Left lung (tissue), 14 donors: ENCODE results near the gene KRT12. TPM values are rescaled to one million over a fixed set of nuclear protein-coding genes. Genes with fewer than 3 reads are reported as not detected.

Experiments
- ATAC-seq: fragments of 200-7000 bp; cut with Tn5 transposase; one replicate; pipeline ENCODE4 v1.9.1; 2020; ENCODE audit warnings: moderate library complexity
- DNase-seq, 4 donors: peaks; one replicate each; pipeline ENCODE4 v3.0.0-alpha.2; 2013 to 2020
- H3K27ac ChIP-seq, 2 donors: fragments of 200-600 bp; sonication (generic) in 1 of 2; one replicate each; pipeline versions ENCODE4 v1.5.0 to v1.8.0; 2020 to 2021
- H3K27me3 ChIP-seq, 2 donors: fragments of 200-600 bp; sonication (generic) in 1 of 2; one replicate each; pipeline versions ENCODE4 v1.5.0 to v1.8.0; 2020 to 2021
- H3K36me3 ChIP-seq, 2 donors: fragments of 200-600 bp; sonication (generic) in 1 of 2; one replicate each; pipeline versions ENCODE4 v1.5.0 to v1.8.0; 2020 to 2021
- H3K4me1 ChIP-seq, 2 donors: fragments of 200-600 bp; one replicate each; pipeline ENCODE4 v1.8.0; 2021
- H3K4me3 ChIP-seq, 2 donors: fragments of 200-600 bp; sonication (generic) in 1 of 2; one replicate each; pipeline versions ENCODE4 v1.5.0 to v1.8.0; 2020 to 2021; ENCODE audit warnings: mild to moderate bottlenecking in 1 of 2
- H3K9me3 ChIP-seq, 2 donors: fragments of 200-600 bp; sonication (generic) in 1 of 2; one replicate each; pipeline versions ENCODE4 v1.5.0 to v1.8.0; 2020 to 2021
- CTCF ChIP-seq, 2 donors: fragments of 200-600 bp; sonication (generic) in 1 of 2; IDR thresholded peaks; one replicate each; pipeline versions ENCODE4 v1.5.0 to v1.8.0; 2021; ENCODE audit warnings: antibody characterized with exemption in 2 of 2
- intact Hi-C, 2 donors: fragments of 100-400 bp; cut with DNase I; formaldehyde crosslinking; loops; one replicate each; pipeline versions ENCODE4 v1.11.2 to v1.14.2; 2022
- long read RNA-seq, 12 donors: library from polyadenylated mRNA in 2 of 12; unstranded in 2 of 12; transcript quantifications; one replicate each; pipeline ENCODE4 v2.0.0 and lab custom pipeline, GENCODE V29; 2019 to 2026
- polyA plus RNA-seq, 6 donors: library from polyadenylated mRNA; unstranded; fragments of 120-200 nt; gene quantifications; one replicate each; pipeline ENCODE4 v1.2.1, GENCODE V29; 2013; ENCODE audit not compliant: insufficient read length in 6 of 6
- total RNA-seq, 2 donors: library from RNA; stranded (reverse); fragmentation: NEBNext Ultra II Directional; extraction: Animal tissue kit (Norgen Biotek cat#: 25700); gene quantifications; one replicate each; pipeline ENCODE4 v1.2.1, GENCODE V29; 2021
- donor health status: DM: no; HTN: yes; CAD: no.
- donor health status: DM: no; HTN: no; CAD: no.

KRT12 gene
- total RNA-seq (not detected), polyA plus RNA-seq (under 1 TPM in 3 of 6 donors, not detected in 3; 0.10 to 0.26 (median 0.21) TPM)
- long read RNA-seq, donor 1 = 0 reads
- long read RNA-seq, donor 2 = 0 reads
- long read RNA-seq, donor 3 = 0 reads
- long read RNA-seq, donor 4 = 0 reads
- long read RNA-seq, donor 5 = 0 reads
- long read RNA-seq, donor 6 = 0 reads
- long read RNA-seq, donor 7 = 0 reads
- long read RNA-seq, donor 8 = 0 reads
- long read RNA-seq, donor 9 = 0 reads
- long read RNA-seq, donor 10 = 0 reads
- long read RNA-seq, donor 11 = 0 reads
- long read RNA-seq, donor 12 = 0 reads

DNA sequence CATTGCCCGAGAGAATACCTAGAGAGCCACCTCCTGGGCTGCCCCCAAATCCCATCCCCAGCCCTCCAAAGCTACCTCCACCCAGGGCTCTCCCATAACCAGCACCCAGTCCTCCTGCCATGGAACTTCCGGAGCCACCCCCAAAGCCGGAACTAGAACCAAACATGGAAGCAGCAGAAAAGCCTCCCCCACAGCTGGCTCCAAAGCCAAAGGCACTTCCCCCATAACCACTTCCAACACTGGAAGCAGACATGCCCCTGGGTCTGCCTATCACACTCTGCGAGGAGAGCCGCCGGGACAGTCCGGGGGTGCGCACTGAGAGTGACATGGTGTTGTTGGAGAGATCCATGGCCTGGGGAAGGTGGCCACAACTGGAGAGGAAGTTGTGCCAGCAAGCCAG is at the start of gene KRT12:
Gene KRT12 (minus strand): TSS at position 386 of the 400 bp plus-strand sequence. CDS start 37 bp downstream, at position 349.
- Histone ChIP-seq H3K4me1 (no peaks in the 10 kb centered on the region), H3K4me3 (no peak within 1 kb of the TSS), H3K36me3 (no peaks in the 10 kb centered on the region), H3K9me3 (no peaks in the 10 kb centered on the region), H3K27me3 (peaks cover 0 to 43% of the 10 kb centered on the region in 2 donors), H3K27ac (no peak within 1 kb of the TSS)
- intact Hi-C loops = no loop called here
- TF ChIP-seq CTCF (IDR thresholded peaks at IDR 0.05) = no peak
- DNase-seq = peak in 1 of 4 donors; percentile 34
- no peak for ATAC-seq

DNA sequence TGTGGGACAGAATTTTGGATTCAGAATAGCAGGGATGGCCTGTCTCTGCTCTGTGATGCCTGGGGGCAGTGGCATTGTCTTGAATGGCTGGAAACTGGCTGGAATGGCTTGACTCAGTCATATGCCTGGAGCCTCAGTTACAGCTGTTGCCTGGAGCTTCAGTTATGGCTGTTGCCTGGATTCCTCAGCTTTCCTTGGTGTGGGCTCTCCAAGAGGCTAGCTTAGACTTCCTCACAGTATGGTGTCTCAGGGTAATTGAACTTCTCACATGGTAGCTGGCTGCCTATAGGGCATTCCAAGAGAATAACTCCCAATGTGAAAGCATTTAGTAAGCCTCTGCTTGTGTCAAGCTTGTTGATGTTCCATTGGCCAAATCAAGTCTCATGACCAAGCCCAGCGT is 49.3 kb upstream of the KRT12 start:
- DNase-seq = no peak

DNA sequence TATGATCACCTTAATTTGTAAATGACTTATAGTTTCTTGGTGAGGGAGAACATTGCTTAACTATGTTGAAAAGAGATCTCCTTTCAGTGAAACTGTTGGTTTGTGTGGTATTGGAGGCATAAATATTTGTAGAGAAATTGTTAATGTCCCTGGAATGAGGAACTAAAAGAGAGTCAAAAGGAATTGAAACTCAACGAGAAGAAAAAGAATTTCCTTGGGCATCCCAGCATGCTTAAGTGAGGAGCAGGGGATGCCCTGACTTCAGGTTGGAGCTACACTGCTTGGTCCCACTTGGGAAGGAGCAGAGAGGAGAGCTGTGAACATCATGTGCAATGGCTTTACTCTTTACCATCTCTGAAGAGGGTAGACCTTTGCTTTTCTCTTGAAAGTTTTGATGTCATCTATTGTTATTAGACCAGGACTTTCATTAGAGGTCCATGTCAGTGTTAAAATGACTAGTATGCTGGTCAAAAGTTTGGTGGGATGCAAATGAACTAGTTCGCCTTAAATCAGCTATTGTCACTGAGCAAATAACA is 48.8 kb upstream of the KRT12 start:
- DNase-seq (no peak), ATAC-seq (peak; percentile 76)
- TF ChIP-seq CTCF (IDR thresholded peaks at IDR 0.05) = no peak
- no peaks in the 10 kb centered on the region for H3K27me3 ChIP-seq
- intact Hi-C loops = no loop called here
- H3K9me3 ChIP-seq = no peaks in the 10 kb centered on the region
- H3K27ac ChIP-seq = peak overlapping the region in 1 of 2 donors; percentile 71
- no peaks in the 10 kb centered on the region for H3K36me3 ChIP-seq
- peaks cover 0 to 37% of the 10 kb centered on the region in 2 donors for H3K4me1 ChIP-seq
- H3K4me3 ChIP-seq = no peak overlapping the region

More for the DNA sequence above, 49.3 kb upstream of the KRT12 start:
- intact Hi-C loops = no loop called here
- TF ChIP-seq CTCF (IDR thresholded peaks at IDR 0.05) = no peak
- Histone ChIP-seq H3K4me1 (peaks cover 0 to 37% of the 10 kb centered on the region in 2 donors), H3K4me3 (no peak overlapping the region), H3K27ac (peak overlapping the region in 1 of 2 donors; percentile 71), H3K36me3 (no peaks in the 10 kb centered on the region), H3K27me3 (no peaks in the 10 kb centered on the region), H3K9me3 (no peaks in the 10 kb centered on the region)
- ATAC-seq = no peak

GRCh38 chr17:40915199-40915661 is 48.2 kb upstream of the KRT12 start:
- Histone ChIP-seq H3K4me1 (peaks cover 0 to 43% of the 10 kb centered on the region in 2 donors), H3K27ac (peak overlapping the region; percentile 29 to 71), H3K27me3 (no peaks in the 10 kb centered on the region), H3K36me3 (no peaks in the 10 kb centered on the region), H3K4me3 (no peak overlapping the region), H3K9me3 (no peaks in the 10 kb centered on the region)
- TF ChIP-seq CTCF (IDR thresholded peaks at IDR 0.05) = no peak
- DNase-seq (no peak), ATAC-seq (peak; percentile 87)
- intact Hi-C loops = no loop called here

GRCh38 chr17:40914075-40914855 is 47.2 kb upstream of the KRT12 start:
- Histone ChIP-seq H3K4me3 (no peak overlapping the region), H3K27ac (peak overlapping the region in 1 of 2 donors; percentile 18), H3K27me3 (no peaks in the 10 kb centered on the region), H3K4me1 (peaks cover 0 to 52% of the 10 kb centered on the region in 2 donors), H3K36me3 (no peaks in the 10 kb centered on the region), H3K9me3 (no peaks in the 10 kb centered on the region)
- DNase-seq = no peak
- intact Hi-C loops = no loop called here
- no peak for TF ChIP-seq CTCF (IDR thresholded peaks at IDR 0.05)
- no peak for ATAC-seq
